ENCODE data around the gene TBL1XR1.
"Not testable (repeated sequence)": the region's sequence is repeated elsewhere in the genome, so short reads cannot be mapped to it uniquely, and the experiment has no call there.

TBL1XR1 gene

GRCh38 chr3:177208223-177208622 lies 10.9 kb upstream of the TBL1XR1 start:
- no peaks in the 10 kb centered on the region for H3K79me1 ChIP-seq (ENCODE audit: low read length)
- no peak overlapping the region for H3K4ac ChIP-seq (ENCODE audit: low read depth, low read length)
- H3K23ac ChIP-seq (ENCODE audit: low read length) = no peak overlapping the region
- no peaks in the 10 kb centered on the region for H3K79me2 ChIP-seq (ENCODE audit: control insufficient read depth, insufficient read depth, low read length)
- no peak overlapping the region for H2BK120ac ChIP-seq (ENCODE audit: low read depth, low read length)
- no peak overlapping the region for H2BK5ac ChIP-seq (ENCODE audit: low read length)
- H3K36me3 ChIP-seq (ENCODE audit: control insufficient read depth, insufficient read depth, low read length) = no peaks in the 10 kb centered on the region
- no CpG with 5 or more reads among the region's 6 CpGs for WGBS (ENCODE audit: extremely low coverage, insufficient coverage, low lambda C conversion rate)
- no peak overlapping the region for H2BK15ac ChIP-seq (replicated peaks; ENCODE audit: low read depth)
- DNase-seq = no peak
- H3K4me3 ChIP-seq (ENCODE audit: low read length) = no peak overlapping the region
- H3K27me3 ChIP-seq (ENCODE audit: insufficient read depth, low read length, poor library complexity) = no peaks in the 10 kb centered on the region
- H3K56ac ChIP-seq (ENCODE audit: low read length) = no peak overlapping the region
- no peak overlapping the region for H2AK5ac ChIP-seq (ENCODE audit: low read length)
- no peak overlapping the region for H3K9ac ChIP-seq (ENCODE audit: low read length)
- H3K27ac ChIP-seq (ENCODE audit: low read depth, low read length) = no peak overlapping the region
- H3K4me1 ChIP-seq (ENCODE audit: control insufficient read depth, low read depth, low read length) = no peaks in the 10 kb centered on the region
- H3K18ac ChIP-seq (ENCODE audit: low read length) = no peak overlapping the region
- H4K5ac ChIP-seq (ENCODE audit: low read length) = no peak overlapping the region
- no peak overlapping the region for H3K4me2 ChIP-seq (ENCODE audit: low read length)
- H4K8ac ChIP-seq (ENCODE audit: low read depth, low read length) = no peak overlapping the region

- DNase-seq = no peak
- Histone ChIP-seq H3K4me3 (ENCODE audit: low read length) (no peak overlapping the region), H3K27me3 (ENCODE audit: insufficient read depth, low read length, poor library complexity) (no peaks in the 10 kb centered on the region), H3K4me2 (ENCODE audit: low read length) (no peak overlapping the region), H2BK15ac (replicated peaks; ENCODE audit: low read depth) (no peak overlapping the region), H3K56ac (ENCODE audit: low read length) (no peak overlapping the region), H2AK5ac (ENCODE audit: low read length) (no peak overlapping the region), H2BK5ac (ENCODE audit: low read length) (no peak overlapping the region), H3K9ac (ENCODE audit: low read length) (no peak overlapping the region), H3K27ac (ENCODE audit: low read depth, low read length) (no peak overlapping the region), H3K79me2 (ENCODE audit: control insufficient read depth, insufficient read depth, low read length) (no peaks in the 10 kb centered on the region), H3K23ac (ENCODE audit: low read length) (no peak overlapping the region), H4K5ac (ENCODE audit: low read length) (no peak overlapping the region), H3K4me1 (ENCODE audit: control insufficient read depth, low read depth, low read length) (no peaks in the 10 kb centered on the region), H2BK120ac (ENCODE audit: low read depth, low read length) (no peak overlapping the region), H3K79me1 (ENCODE audit: low read length) (no peaks in the 10 kb centered on the region), H3K4ac (ENCODE audit: low read depth, low read length) (no peak overlapping the region), H3K36me3 (ENCODE audit: control insufficient read depth, insufficient read depth, low read length) (no peaks in the 10 kb centered on the region), H4K8ac (ENCODE audit: low read depth, low read length) (no peak overlapping the region), H3K18ac (ENCODE audit: low read length) (no peak overlapping the region)
- WGBS (ENCODE audit: extremely low coverage, insufficient coverage, low lambda C conversion rate) = no CpG with 5 or more reads among the region's 4 CpGs
Observed at GRCh38 chr3:177206936-177207335, 9.7 kb upstream of the TBL1XR1 start.

DNA sequence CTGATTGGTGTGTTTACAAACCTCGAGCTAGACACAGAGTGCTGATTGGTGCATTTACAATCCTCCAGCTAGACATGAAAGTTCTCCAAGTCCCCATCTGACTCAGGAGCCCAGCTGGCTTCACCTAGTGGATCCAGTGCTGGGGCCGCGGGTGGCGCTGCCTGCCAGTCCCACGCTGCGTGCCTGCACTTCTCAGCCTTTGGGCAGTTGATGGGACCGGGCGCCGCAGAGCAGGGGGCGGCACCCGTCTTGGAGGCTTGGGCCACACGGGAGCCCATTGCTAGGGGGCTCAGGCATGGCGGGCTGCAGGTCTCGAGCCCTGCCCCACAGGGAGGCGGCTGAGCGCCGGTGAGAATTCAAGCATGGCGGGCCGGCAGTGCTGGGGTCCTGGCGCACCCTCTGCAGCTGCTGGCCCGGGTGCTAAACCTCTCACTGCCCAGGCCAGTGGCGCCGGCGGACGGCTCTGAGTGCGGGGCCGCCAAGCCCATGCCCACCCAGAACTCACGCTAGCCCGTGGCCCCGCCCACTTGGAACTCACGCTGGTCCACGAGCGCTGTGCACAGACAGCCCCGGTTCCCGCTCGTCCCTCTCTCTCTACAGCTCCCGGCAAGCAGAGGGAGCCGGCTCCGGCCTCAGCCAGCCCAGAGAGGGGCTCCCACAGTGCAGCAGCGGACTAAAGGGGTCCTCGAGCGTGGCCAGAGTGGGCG lies 6.6 kb upstream of the TBL1XR1 start:
- DNase-seq = no peak
- H3K56ac ChIP-seq (ENCODE audit: low read length) = no peak overlapping the region
- H2BK5ac ChIP-seq (ENCODE audit: low read length) = no peak overlapping the region

GRCh38 chr3:177203016-177203415 lies 5.7 kb upstream of the TBL1XR1 start:
- H2AK5ac ChIP-seq (ENCODE audit: low read length); H4K8ac ChIP-seq (ENCODE audit: low read depth, low read length); H3K27ac ChIP-seq (ENCODE audit: low read depth, low read length); H3K4ac ChIP-seq (ENCODE audit: low read depth, low read length); H3K36me3 ChIP-seq (ENCODE audit: control insufficient read depth, insufficient read depth, low read length); H3K18ac ChIP-seq (ENCODE audit: low read length); H4K5ac ChIP-seq (ENCODE audit: low read length); H3K9ac ChIP-seq (ENCODE audit: low read length); DNase-seq; H2BK15ac ChIP-seq (replicated peaks; ENCODE audit: low read depth); H3K4me1 ChIP-seq (ENCODE audit: control insufficient read depth, low read depth, low read length); H2BK120ac ChIP-seq (ENCODE audit: low read depth, low read length); H3K23ac ChIP-seq (ENCODE audit: low read length); H3K27me3 ChIP-seq (ENCODE audit: insufficient read depth, low read length, poor library complexity); H3K79me1 ChIP-seq (ENCODE audit: low read length); H3K56ac ChIP-seq (ENCODE audit: low read length); H2BK5ac ChIP-seq (ENCODE audit: low read length); H3K4me3 ChIP-seq (ENCODE audit: low read length); H3K4me2 ChIP-seq (ENCODE audit: low read length); H3K79me2 ChIP-seq (ENCODE audit: control insufficient read depth, insufficient read depth, low read length): not testable (repeated sequence)
- no CpG with 5 or more reads among the region's 4 CpGs for WGBS (ENCODE audit: extremely low coverage, insufficient coverage, low lambda C conversion rate)

More for the DNA sequence above, 6.6 kb upstream of the TBL1XR1 start:
- Histone ChIP-seq H3K79me1 (ENCODE audit: low read length) (no peaks in the 10 kb centered on the region), H3K27me3 (ENCODE audit: insufficient read depth, low read length, poor library complexity) (no peaks in the 10 kb centered on the region), H3K27ac (ENCODE audit: low read depth, low read length) (no peak overlapping the region), H3K4me3 (ENCODE audit: low read length) (no peak overlapping the region), H4K8ac (ENCODE audit: low read depth, low read length) (no peak overlapping the region), H2AK5ac (ENCODE audit: low read length) (no peak overlapping the region), H3K79me2 (ENCODE audit: control insufficient read depth, insufficient read depth, low read length) (no peaks in the 10 kb centered on the region), H3K36me3 (ENCODE audit: control insufficient read depth, insufficient read depth, low read length) (no peaks in the 10 kb centered on the region), H3K18ac (ENCODE audit: low read length) (no peak overlapping the region), H3K23ac (ENCODE audit: low read length) (no peak overlapping the region), H3K4ac (ENCODE audit: low read depth, low read length) (no peak overlapping the region), H3K9ac (ENCODE audit: low read length) (no peak overlapping the region), H3K4me1 (ENCODE audit: control insufficient read depth, low read depth, low read length) (peaks cover 5% of the 10 kb centered on the region), H4K5ac (ENCODE audit: low read length) (no peak overlapping the region), H3K4me2 (ENCODE audit: low read length) (no peak overlapping the region), H2BK15ac (replicated peaks; ENCODE audit: low read depth) (no peak overlapping the region), H2BK120ac (ENCODE audit: low read depth, low read length) (no peak overlapping the region)
- WGBS (ENCODE audit: extremely low coverage, insufficient coverage, low lambda C conversion rate) = no CpG with 5 or more reads among the region's 43 CpGs

- WGBS (ENCODE audit: extremely low coverage, insufficient coverage, low lambda C conversion rate) = no CpG with 5 or more reads among the region's 8 CpGs
- H3K4ac ChIP-seq (ENCODE audit: low read depth, low read length) = no peak overlapping the region
- no peak overlapping the region for H4K8ac ChIP-seq (ENCODE audit: low read depth, low read length)
- no peak overlapping the region for H3K56ac ChIP-seq (ENCODE audit: low read length)
- no peak overlapping the region for H3K23ac ChIP-seq (ENCODE audit: low read length)
- peaks cover 6% of the 10 kb centered on the region for H3K4me1 ChIP-seq (ENCODE audit: control insufficient read depth, low read depth, low read length)
- no peak overlapping the region for H4K5ac ChIP-seq (ENCODE audit: low read length)
- H3K9ac ChIP-seq (ENCODE audit: low read length) = no peak overlapping the region
- H2BK120ac ChIP-seq (ENCODE audit: low read depth, low read length) = no peak overlapping the region
- H3K36me3 ChIP-seq (ENCODE audit: control insufficient read depth, insufficient read depth, low read length) = no peaks in the 10 kb centered on the region
- peak overlapping the region; percentile 5 for H2AK5ac ChIP-seq (ENCODE audit: low read length)
- H3K18ac ChIP-seq (ENCODE audit: low read length) = no peak overlapping the region
- no peak overlapping the region for H2BK5ac ChIP-seq (ENCODE audit: low read length)
- no peaks in the 10 kb centered on the region for H3K79me1 ChIP-seq (ENCODE audit: low read length)
- H3K4me3 ChIP-seq (ENCODE audit: low read length) = no peak overlapping the region
- H2BK15ac ChIP-seq (replicated peaks; ENCODE audit: low read depth) = no peak overlapping the region
- H3K4me2 ChIP-seq (ENCODE audit: low read length) = no peak overlapping the region
- no peaks in the 10 kb centered on the region for H3K79me2 ChIP-seq (ENCODE audit: control insufficient read depth, insufficient read depth, low read length)
- H3K27me3 ChIP-seq (ENCODE audit: insufficient read depth, low read length, poor library complexity) = no peaks in the 10 kb centered on the region
- H3K27ac ChIP-seq (ENCODE audit: low read depth, low read length) = no peak overlapping the region
- no peak for DNase-seq
Observed at GRCh38 chr3:177201700-177202397, 4.6 kb upstream of the TBL1XR1 start.

Measured in mesendoderm (in vitro differentiated cells).